ENCODE data around the gene ZNF618. TPM values are rescaled to one million over a fixed set of nuclear protein-coding genes. Genes with fewer than 3 reads are reported as not detected.

ZNF618 gene
- total RNA-seq, 2 experiments from 2014 or later, result not detected

DNA sequence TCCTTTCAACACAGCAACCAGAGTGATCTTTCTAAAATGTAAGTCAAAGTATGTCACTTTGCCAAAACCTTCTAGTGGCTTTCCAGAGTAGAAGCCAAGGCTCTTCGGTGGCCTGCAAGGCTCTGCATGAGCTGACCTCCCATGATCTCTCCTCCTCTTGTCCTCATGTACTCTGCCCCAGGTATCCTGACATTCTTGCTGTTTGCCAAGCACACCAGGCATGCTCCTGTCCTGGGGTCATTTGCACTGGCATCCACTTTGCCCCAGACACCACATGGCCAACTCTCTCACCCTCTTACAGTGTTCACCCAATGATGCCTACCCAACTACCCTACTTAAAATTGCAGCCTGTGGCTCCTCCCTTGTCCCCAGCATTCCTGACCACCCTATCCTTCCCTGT, 86.3 kb downstream of the ZNF618 start:
- no TSS peak for BruUV-seq (replicated peaks)
- no peaks in the 10 kb centered on the region for H3K79me2 ChIP-seq (ENCODE audit: insufficient read depth, low read depth, low read length)

DNA sequence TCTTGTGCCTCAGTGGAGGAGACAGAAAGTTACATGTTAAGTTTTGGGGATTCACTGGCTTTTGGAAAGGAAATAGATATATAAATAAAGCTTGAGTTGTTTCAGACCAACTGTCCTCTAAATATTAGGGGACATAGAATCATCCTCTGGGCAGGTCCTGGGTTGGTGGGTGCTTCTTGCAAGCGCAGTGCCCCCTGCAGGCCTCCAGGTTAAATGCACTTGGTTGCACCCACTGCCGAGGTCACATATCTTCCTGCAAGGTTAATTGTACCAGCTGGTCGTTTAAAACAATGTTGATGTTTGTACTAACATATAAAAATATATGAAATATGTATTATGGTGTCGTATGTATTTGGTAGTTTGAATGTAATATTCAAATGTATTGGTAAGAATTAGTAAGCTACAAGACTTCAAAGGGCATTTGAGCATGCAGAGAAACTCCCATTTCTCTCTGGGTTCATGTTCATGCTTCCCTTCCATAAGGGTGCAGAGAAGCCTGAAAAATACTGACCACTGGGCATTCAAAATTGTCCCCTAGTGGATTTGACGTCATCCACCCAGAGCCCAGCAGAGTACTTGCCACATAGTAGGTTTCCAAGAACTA, 87.0 kb downstream of the ZNF618 start:
- BruUV-seq (replicated peaks), result no TSS peak
- intact Hi-C loops (cut with micrococcal nuclease; ENCODE audit: unreplicated experiment), result no loop called here
- Histone ChIP-seq H3K27ac (ENCODE audit: low read depth, low read length, poor library complexity, severe bottlenecking) (no peak overlapping the region), H3K9me2 (ENCODE audit: insufficient read depth, low read length) (no peaks in the 10 kb centered on the region), H3K4me2 (ENCODE audit: low read length) (no peak overlapping the region), H2AFZ (ENCODE audit: low read length) (no peak overlapping the region), H3K4me1 (ENCODE audit: insufficient read depth, low read length, poor library complexity, severe bottlenecking) (no peaks in the 10 kb centered on the region), H3K36me3 (ENCODE audit: insufficient read depth, low read length) (no peaks in the 10 kb centered on the region), H3K9me3 (ENCODE audit: low read length) (no peaks in the 10 kb centered on the region), H3K79me2 (ENCODE audit: insufficient read depth, low read depth, low read length) (no peaks in the 10 kb centered on the region), H3K4me3 (ENCODE audit: low read depth, low read length, poor library complexity, severe bottlenecking) (no peak overlapping the region), H4K20me1 (ENCODE audit: insufficient read depth, low read length) (no peaks in the 10 kb centered on the region)
- TF ChIP-seq, protein P1, sequence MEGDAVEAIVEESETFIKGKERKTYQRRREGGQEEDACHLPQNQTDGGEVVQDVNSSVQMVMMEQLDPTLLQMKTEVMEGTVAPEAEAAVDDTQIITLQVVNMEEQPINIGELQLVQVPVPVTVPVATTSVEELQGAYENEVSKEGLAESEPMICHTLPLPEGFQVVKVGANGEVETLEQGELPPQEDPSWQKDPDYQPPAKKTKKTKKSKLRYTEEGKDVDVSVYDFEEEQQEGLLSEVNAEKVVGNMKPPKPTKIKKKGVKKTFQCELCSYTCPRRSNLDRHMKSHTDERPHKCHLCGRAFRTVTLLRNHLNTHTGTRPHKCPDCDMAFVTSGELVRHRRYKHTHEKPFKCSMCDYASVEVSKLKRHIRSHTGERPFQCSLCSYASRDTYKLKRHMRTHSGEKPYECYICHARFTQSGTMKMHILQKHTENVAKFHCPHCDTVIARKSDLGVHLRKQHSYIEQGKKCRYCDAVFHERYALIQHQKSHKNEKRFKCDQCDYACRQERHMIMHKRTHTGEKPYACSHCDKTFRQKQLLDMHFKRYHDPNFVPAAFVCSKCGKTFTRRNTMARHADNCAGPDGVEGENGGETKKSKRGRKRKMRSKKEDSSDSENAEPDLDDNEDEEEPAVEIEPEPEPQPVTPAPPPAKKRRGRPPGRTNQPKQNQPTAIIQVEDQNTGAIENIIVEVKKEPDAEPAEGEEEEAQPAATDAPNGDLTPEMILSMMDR (conservative IDR thresholded peaks at IDR 0.05; ENCODE audit: low read length), result peak; percentile 87
- no peak for TF ChIP-seq EZH2phosphoT487 (IDR thresholded peaks at IDR 0.05; ENCODE audit: borderline replicate concordance, low read depth, low read length)
- CTCF ChIA-PET (ENCODE audit: unreplicated experiment), result no interaction called here
- DNase-seq (ENCODE audit: low spot score), result peak; percentile 47
- POLR2A ChIA-PET, result no interaction called here

More for the DNA sequence above, 86.3 kb downstream of the ZNF618 start:
- Histone ChIP-seq H3K4me3 (ENCODE audit: low read depth, low read length, poor library complexity, severe bottlenecking) (no peak overlapping the region), H2AFZ (ENCODE audit: low read length) (no peak overlapping the region), H3K4me1 (ENCODE audit: insufficient read depth, low read length, poor library complexity, severe bottlenecking) (no peaks in the 10 kb centered on the region), H3K9me3 (ENCODE audit: low read length) (no peaks in the 10 kb centered on the region), H3K27ac (ENCODE audit: low read depth, low read length, poor library complexity, severe bottlenecking) (no peak overlapping the region), H3K4me2 (ENCODE audit: low read length) (no peak overlapping the region), H3K36me3 (ENCODE audit: insufficient read depth, low read length) (no peaks in the 10 kb centered on the region), H3K9me2 (ENCODE audit: insufficient read depth, low read length) (no peaks in the 10 kb centered on the region), H4K20me1 (ENCODE audit: insufficient read depth, low read length) (no peaks in the 10 kb centered on the region)
- intact Hi-C loops (cut with micrococcal nuclease; ENCODE audit: unreplicated experiment), result no loop called here
- POLR2A ChIA-PET, result no interaction called here
- no peak for TF ChIP-seq EZH2phosphoT487 (IDR thresholded peaks at IDR 0.05; ENCODE audit: borderline replicate concordance, low read depth, low read length)
- TF ChIP-seq, protein P1 (conservative IDR thresholded peaks at IDR 0.05; ENCODE audit: low read length), result no peak
- DNase-seq (ENCODE audit: low spot score), result no peak
- CTCF ChIA-PET (ENCODE audit: unreplicated experiment), result no interaction called here

DNA sequence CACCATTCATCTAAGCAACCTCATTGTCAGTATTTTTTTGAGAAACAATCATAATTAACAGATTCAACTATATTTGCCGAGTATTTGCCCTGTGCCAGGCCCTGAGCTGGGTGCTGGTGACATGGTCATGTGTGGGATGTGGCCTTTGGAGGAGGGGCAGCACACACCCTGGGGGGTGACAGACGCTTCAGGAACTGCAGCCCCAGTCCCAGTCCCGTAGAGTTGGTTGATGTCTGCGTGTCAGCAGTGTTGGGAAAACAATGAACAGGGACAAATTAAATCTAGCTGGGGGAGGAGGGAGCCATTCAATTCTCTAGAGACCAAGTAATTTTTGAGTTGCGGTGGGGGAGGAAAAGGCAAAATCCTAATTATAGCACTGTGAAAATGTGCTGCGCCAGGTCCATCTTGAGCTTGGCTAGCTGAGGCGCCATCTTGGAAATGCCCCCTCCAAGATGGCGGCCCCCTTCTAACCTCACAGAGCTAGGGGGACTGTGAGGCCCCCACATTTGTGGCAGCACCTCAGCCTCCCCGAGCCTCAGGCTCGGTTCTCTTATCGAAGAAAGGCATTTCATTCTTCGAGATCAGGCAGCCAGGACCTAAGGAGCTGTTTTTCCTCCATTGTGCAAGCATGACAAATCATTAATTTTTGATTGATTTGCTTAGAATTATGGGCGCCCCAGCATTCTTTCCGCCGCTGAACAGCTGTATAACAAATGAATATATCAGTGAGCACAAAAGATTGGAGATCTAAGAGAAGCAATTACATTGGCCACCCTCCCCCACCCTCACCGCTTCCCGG, 87.8 kb downstream of the ZNF618 start:
- Histone ChIP-seq H3K9me2 (ENCODE audit: insufficient read depth, low read length) (no peaks in the 10 kb centered on the region), H3K9me3 (ENCODE audit: low read length) (no peaks in the 10 kb centered on the region), H3K4me3 (ENCODE audit: low read depth, low read length, poor library complexity, severe bottlenecking) (no peak overlapping the region), H3K4me1 (ENCODE audit: insufficient read depth, low read length, poor library complexity, severe bottlenecking) (no peaks in the 10 kb centered on the region), H3K27ac (ENCODE audit: low read depth, low read length, poor library complexity, severe bottlenecking) (no peak overlapping the region), H3K79me2 (ENCODE audit: insufficient read depth, low read depth, low read length) (no peaks in the 10 kb centered on the region), H2AFZ (ENCODE audit: low read length) (no peak overlapping the region), H4K20me1 (ENCODE audit: insufficient read depth, low read length) (no peaks in the 10 kb centered on the region), H3K4me2 (ENCODE audit: low read length) (no peak overlapping the region), H3K36me3 (ENCODE audit: insufficient read depth, low read length) (no peaks in the 10 kb centered on the region)
- intact Hi-C loops (cut with micrococcal nuclease; ENCODE audit: unreplicated experiment), result no loop called here
- no peak for DNase-seq (ENCODE audit: low spot score)
- CTCF ChIA-PET (ENCODE audit: unreplicated experiment), result no interaction called here
- POLR2A ChIA-PET, result interaction anchor here (0.7 to 1.1 kb wide), 2 partner anchors 13 to 53 kb away, joined by 4 to 6 read pairs; no protein-coding TSS in a partner anchor
- no peak for TF ChIP-seq EZH2phosphoT487 (IDR thresholded peaks at IDR 0.05; ENCODE audit: borderline replicate concordance, low read depth, low read length)
- TF ChIP-seq, protein P1 (conservative IDR thresholded peaks at IDR 0.05; ENCODE audit: low read length), result no peak
- BruUV-seq (replicated peaks), result no TSS peak
